GM23338 (cell line): ENCODE measurements around the gene RCCD1. TPM values are rescaled to one million over a fixed set of nuclear protein-coding genes. Genes with fewer than 3 reads are reported as not detected.

Experiments
- ATAC-seq: fragments of 200-7000 bp; cut with Tn5 transposase; 3 replicates; pipeline ENCODE4 v1.9.1; 2020
- DNase-seq: peaks from one replicate; pipeline ENCODE4 v3.0.0-alpha.2; 2015; ENCODE audit warnings: low spot score
- H2AFZ ChIP-seq: fragments of 200-600 bp; sonication (generic); 2 replicates; pipeline ENCODE4 v1.8.0; 2016; ENCODE audit warnings: antibody characterized with exemption, mild to moderate bottlenecking, moderate library complexity
- H3F3A ChIP-seq: fragments of 200-600 bp; sonication (generic); replicated peaks from 2 replicates; pipeline ENCODE4 v1.8.0; 2017; ENCODE audit warnings: antibody characterized with exemption, mixed run types, low read depth
- H3K27ac ChIP-seq: fragments of 200-600 bp; sonication (generic); 2 replicates; pipeline ENCODE4 v1.6.1; 2016; ENCODE audit warnings: low read depth
- H3K27me3 ChIP-seq: fragments of 200-600 bp; sonication (generic); 2 replicates; pipeline ENCODE4 v1.8.0; 2016; ENCODE audit warnings: mild to moderate bottlenecking, mixed run types, moderate library complexity; ENCODE audit not compliant: insufficient read depth
- H3K36me3 ChIP-seq: fragments of 200-600 bp; sonication (generic); 2 replicates; pipeline ENCODE4 v1.8.0; 2016; ENCODE audit warnings: mild to moderate bottlenecking; ENCODE audit not compliant: insufficient read depth
- H3K4me1 ChIP-seq: fragments of 200-600 bp; sonication (generic); 2 replicates; pipeline ENCODE4 v1.8.0; 2016; ENCODE audit warnings: mild to moderate bottlenecking, moderate library complexity; ENCODE audit not compliant: insufficient read depth
- H3K4me2 ChIP-seq: fragments of 200-600 bp; sonication (generic); 2 replicates; pipeline ENCODE4 v1.7.1; 2017; ENCODE audit warnings: mixed run types
- H3K4me3 ChIP-seq: fragments of 200-600 bp; sonication (generic); 2 replicates; pipeline ENCODE4 v1.6.1; 2016; ENCODE audit warnings: mixed run types
- H3K79me2 ChIP-seq: fragments of 200-600 bp; sonication (generic); replicated peaks from 2 replicates; pipeline ENCODE4 v1.8.0; 2017; ENCODE audit warnings: mild to moderate bottlenecking; ENCODE audit not compliant: insufficient read depth
- H3K9me2 ChIP-seq: fragments of 200-600 bp; sonication (generic); 2 replicates; pipeline ENCODE4 v1.8.0; 2017; ENCODE audit not compliant: insufficient read depth
- H4K20me1 ChIP-seq: fragments of 200-600 bp; sonication (generic); replicated peaks from 2 replicates; pipeline ENCODE4 v1.8.0; 2017; ENCODE audit warnings: mild to moderate bottlenecking; ENCODE audit not compliant: insufficient read depth
- H3K27ac Mint-ChIP-seq: 2 replicates; pipeline ENCODE4 v1.8.0; 2020; ENCODE audit warnings: inconsistent platforms, mild to moderate bottlenecking, moderate library complexity, mixed read lengths
- H3K27me3 Mint-ChIP-seq: 3 replicates; pipeline ENCODE4 v1.8.0; 2022; ENCODE audit warnings: low read depth, mild to moderate bottlenecking, moderate library complexity, mixed read lengths, inconsistent platforms; ENCODE audit not compliant: insufficient read depth, poor library complexity
- H3K36me3 Mint-ChIP-seq: 3 replicates; pipeline ENCODE4 v1.8.0; 2021; ENCODE audit warnings: low read depth, mild to moderate bottlenecking, inconsistent platforms, moderate library complexity, mixed read lengths
- H3K4me1 Mint-ChIP-seq: 3 replicates; pipeline ENCODE4 v1.8.0; 2020; ENCODE audit warnings: mild to moderate bottlenecking, inconsistent platforms, mixed read lengths
- H3K4me3 Mint-ChIP-seq: 3 replicates; pipeline ENCODE4 v1.8.0; 2021; ENCODE audit warnings: moderate library complexity, mild to moderate bottlenecking, inconsistent platforms, mixed read lengths
- H3K9me3 Mint-ChIP-seq: 3 replicates; pipeline ENCODE4 v1.8.0; 2020; ENCODE audit warnings: moderate library complexity, mild to moderate bottlenecking, inconsistent platforms, mixed read lengths
- CREB1 ChIP-seq: fragments of 250-450 bp; sonication (Bioruptor Pico); IDR thresholded peaks from 2 replicates; pipeline ENCODE4 v1.5.0; 2020; ENCODE audit warnings: low read depth, mild to moderate bottlenecking, moderate library complexity
- CTCF ChIP-seq, 2 experiments: fragments of 200-600 bp in 1 of 2; sonication (generic) in 1 of 2; conservative IDR thresholded peaks; 2 replicates each; pipeline versions ENCODE4 v1.5.1 to v1.6.1; 2016 to 2017; ENCODE audit warnings: antibody characterized with exemption in 2 of 2, low read depth in 2 of 2, mild to moderate bottlenecking in 2 of 2, moderate library complexity in 1 of 2
- ETS1 ChIP-seq: IDR thresholded peaks from 2 replicates; pipeline ENCODE4 v1.6.1; 2016; ENCODE audit warnings: antibody characterized with exemption
- EZH2 ChIP-seq: fragments of 200-600 bp; sonication (generic); IDR thresholded peaks from one replicate; pipeline ENCODE4 v1.8.0; 2017; ENCODE audit warnings: antibody characterized with exemption, mild to moderate bottlenecking, low read depth; ENCODE audit not compliant: unreplicated experiment
- EZH2phosphoT487 ChIP-seq: fragments of 200-600 bp; sonication (generic); IDR thresholded peaks from one replicate; pipeline ENCODE4 v1.8.1; 2018; ENCODE audit warnings: antibody characterized with exemption; ENCODE audit not compliant: unreplicated experiment
- JUNB ChIP-seq: IDR thresholded peaks from one replicate; pipeline ENCODE4 v1.6.1; 2016; ENCODE audit warnings: antibody characterized with exemption; ENCODE audit not compliant: unreplicated experiment
- NANOG ChIP-seq: IDR thresholded peaks from 2 replicates; pipeline ENCODE4 v1.6.1; 2016; ENCODE audit warnings: antibody characterized with exemption, borderline replicate concordance
- POLR2AphosphoS5 ChIP-seq: IDR thresholded peaks from 2 replicates; pipeline ENCODE4 v1.6.1; 2016; ENCODE audit warnings: antibody characterized with exemption, low read depth
- REST ChIP-seq: IDR thresholded peaks from one replicate; pipeline ENCODE4 v1.6.1; 2018; ENCODE audit warnings: antibody characterized with exemption; ENCODE audit not compliant: unreplicated experiment
- STAT1 ChIP-seq: IDR thresholded peaks from one replicate; pipeline ENCODE4 v1.6.1; 2016; ENCODE audit warnings: antibody characterized with exemption; ENCODE audit not compliant: unreplicated experiment
- ZNF114 ChIP-seq: fragments of 250-450 bp; sonication (Bioruptor Pico); IDR thresholded peaks from 2 replicates; pipeline ENCODE4 v1.5.0; 2020; ENCODE audit warnings: mild to moderate bottlenecking, moderate library complexity
- polyA plus RNA-seq: library from polyadenylated mRNA; unstranded; fragments of >200 nt; fragmentation: Nextera tagmentation; extraction: Ambion mirVana; gene quantifications from 2 replicates; pipeline ENCODE4 v1.2.1, GENCODE V29; 2016
- total RNA-seq: library from RNA; depleted of rRNA; stranded (reverse); fragments of >200 nt; shearing (Covaris generic); gene quantifications from 2 replicates; pipeline ENCODE4 v1.2.3, GENCODE V29; 2014

RCCD1 gene
- total and polyA plus RNA-seq, 2 experiments from 2014 or later: 10.8 to 17.1 TPM

GRCh38 chr15:90931575-90931827 is 23.2 kb upstream of the RCCD1 start:
- Mint-ChIP-seq H3K27ac (no peak overlapping the region), H3K9me3 (no peaks in the 10 kb centered on the region), H3K4me3 (peak overlapping the region; percentile 97), H3K4me1 (peaks cover 26% of the 10 kb centered on the region), H3K36me3 (peaks cover 4% of the 10 kb centered on the region; the same call in 2 of the 3 replicates), H3K27me3 (peaks cover 15% of the 10 kb centered on the region)
- peaks cover 6% of the 10 kb centered on the region; the same call in 1 of the 2 replicates for H3F3A ChIP-seq
- peaks cover 23% of the 10 kb centered on the region for H3K4me1 ChIP-seq
- H3K36me3 ChIP-seq: no peaks in the 10 kb centered on the region
- H2AFZ ChIP-seq: peak overlapping the region; percentile 100; the same call in 1 of the 2 replicates
- peak overlapping the region; percentile 94 for H3K4me3 ChIP-seq
- ATAC-seq: no peak
- H3K27me3 ChIP-seq: peaks cover 10% of the 10 kb centered on the region; the same call in 1 of the 2 replicates
- H3K4me2 ChIP-seq: peak overlapping the region; percentile 97
- no peak for DNase-seq
- TF ChIP-seq CREB1 (CRISPR knock-in tag) (no peak), ZNF114 (no peak), POLR2AphosphoS5 (no peak), EZH2 (no peak), STAT1 (no peak), NANOG (no peak), EZH2phosphoT487 (no peak), REST (no peak)
- H3K27ac ChIP-seq: no peak overlapping the region
- no peaks in the 10 kb centered on the region; the same call in 1 of the 2 replicates for H4K20me1 ChIP-seq
- no peaks in the 10 kb centered on the region; the same call in 1 of the 2 replicates for H3K79me2 ChIP-seq
- no peaks in the 10 kb centered on the region for H3K9me2 ChIP-seq

GRCh38 chr15:90931828-90932659 is 22.6 kb upstream of the RCCD1 start, which contains the start of gene HDDC3:
TSS of gene HDDC3 (minus strand) at chr15:90932549. CDS start at chr15:90932540, 9 bp downstream.
- peak within 1 kb of the TSS; percentile 91; the same call in 1 of the 2 replicates for H3K27ac Mint-ChIP-seq

More at GRCh38 chr15:90931828-90932659, 22.6 kb upstream of the RCCD1 start, which contains the start of gene HDDC3:
- Mint-ChIP-seq H3K27me3 (peaks cover 16% of the 10 kb centered on the region), H3K4me3 (peak within 1 kb of the TSS; percentile 97), H3K9me3 (no peaks in the 10 kb centered on the region), H3K4me1 (peaks cover 29% of the 10 kb centered on the region), H3K36me3 (peaks cover 7% of the 10 kb centered on the region; the same call in 2 of the 3 replicates)
- H3K9me2 ChIP-seq: no peaks in the 10 kb centered on the region
- ATAC-seq (peak; percentile 61), DNase-seq (peak; percentile 95)
- H3F3A ChIP-seq: peaks cover 6% of the 10 kb centered on the region; the same call in 1 of the 2 replicates
- peaks cover 10% of the 10 kb centered on the region; the same call in 1 of the 2 replicates for H3K27me3 ChIP-seq
- H2AFZ ChIP-seq: peak within 1 kb of the TSS; percentile 100
- no peaks in the 10 kb centered on the region; the same call in 1 of the 2 replicates for H3K79me2 ChIP-seq
- peak within 1 kb of the TSS; percentile 94 for H3K4me3 ChIP-seq
- H3K36me3 ChIP-seq: peaks cover 5% of the 10 kb centered on the region; the same call in 1 of the 2 replicates
- TF ChIP-seq POLR2AphosphoS5 (peak; percentile 83), EZH2phosphoT487 (no peak), CTCF (conservative IDR thresholded peaks at IDR 0.05; ENCODE audit: low read depth in 2 of 2) (peak; percentile 82 to 89), NANOG (no peak), JUNB (no peak), EZH2 (no peak), ETS1 (peak; percentile 41; the same call in 1 of the 2 replicates), CREB1 (CRISPR knock-in tag) (peak; percentile 57), STAT1 (no peak)
- peaks cover 23% of the 10 kb centered on the region for H3K4me1 ChIP-seq
- peak within 1 kb of the TSS; percentile 97 for H3K4me2 ChIP-seq
- no peaks in the 10 kb centered on the region; the same call in 1 of the 2 replicates for H4K20me1 ChIP-seq
- H3K27ac ChIP-seq: peak within 1 kb of the TSS; percentile 74; the same call in 1 of the 2 replicates
